ENCODE results near the gene ARNT2.
"Not testable (repeated sequence)": the region's sequence is repeated elsewhere in the genome, so short reads cannot be mapped to it uniquely, and the experiment has no call there.

The ARNT2 gene

DNA sequence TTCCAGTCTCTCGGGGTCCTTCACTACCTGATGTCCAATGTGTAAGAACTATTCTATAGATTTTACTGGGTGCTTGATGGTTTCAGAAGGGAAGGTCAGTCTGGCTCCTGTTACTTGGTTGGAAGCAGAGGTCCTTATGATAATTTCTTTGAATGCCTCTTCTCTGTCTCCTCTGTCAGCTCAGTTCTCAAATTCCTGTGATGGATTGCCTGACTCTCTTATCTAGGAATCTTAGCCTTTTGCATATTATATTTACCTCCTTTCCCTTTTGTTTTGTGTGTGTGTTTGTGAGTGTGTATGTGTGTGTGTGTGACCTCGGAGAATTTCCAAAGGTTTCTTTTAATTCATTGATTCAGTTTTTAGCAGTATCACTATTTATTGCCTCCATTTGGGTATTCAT lies 88.2 kb downstream of the ARNT2 start:
- no peak for DNase-seq

DNA sequence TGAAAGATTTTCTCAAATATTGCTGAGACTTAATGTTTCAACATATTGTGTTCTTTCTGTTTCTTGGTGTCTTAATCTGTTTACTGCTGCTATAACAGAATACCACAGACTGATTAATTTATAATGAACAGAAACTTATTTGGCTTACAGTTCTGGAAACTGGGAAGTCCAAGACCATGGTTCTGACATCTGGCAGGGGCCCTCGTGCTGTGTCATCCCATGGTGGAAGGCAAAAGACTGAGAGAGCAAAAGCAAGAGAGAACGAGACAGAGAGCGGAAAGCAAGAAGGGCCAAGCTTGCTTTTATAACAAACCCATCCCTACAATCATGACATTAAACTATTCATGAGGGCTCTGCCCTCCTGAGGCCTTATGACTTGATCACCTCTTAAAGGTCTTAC lies 88.7 kb downstream of the ARNT2 start:
- no peak for DNase-seq

GRCh38 chr15:80494351-80494751 lies 90.2 kb downstream of the ARNT2 start:
- DNase-seq, result no peak

GRCh38 chr15:80494756-80495155 lies 90.6 kb downstream of the ARNT2 start:
- no peak for DNase-seq

DNA sequence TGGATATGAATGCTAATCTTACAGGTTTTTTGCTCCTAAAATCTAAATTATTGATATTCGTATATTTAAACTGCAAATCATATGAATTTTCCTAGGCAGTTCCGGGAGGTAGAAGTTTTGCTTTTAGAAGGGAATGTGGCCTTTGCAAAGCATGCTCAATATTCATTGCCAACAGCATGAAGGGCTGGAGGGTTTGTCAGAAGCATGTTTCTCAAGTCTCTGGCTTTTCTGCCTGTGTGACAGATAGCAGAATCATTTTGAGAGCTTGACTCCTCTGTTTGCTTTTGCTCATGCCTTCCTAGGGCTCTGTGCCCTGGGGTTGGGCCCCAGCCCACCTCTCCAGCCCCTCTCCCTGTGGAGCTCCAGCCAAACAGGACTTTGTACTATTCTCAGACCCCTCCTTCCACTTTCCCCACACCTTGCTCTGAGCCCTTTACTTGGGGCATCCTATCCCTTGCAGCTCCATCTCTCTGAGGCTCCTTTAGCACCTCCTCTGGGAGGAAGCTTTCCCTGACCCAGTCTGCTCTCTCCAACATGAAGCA lies 91.3 kb downstream of the ARNT2 start:
- no peak for DNase-seq

- DNase-seq, result no peak
These were observed 91.9 kb downstream of the ARNT2 start for GRCh38 chr15:80496096-80496495.

GRCh38 chr15:80497221-80497620 lies 93.0 kb downstream of the ARNT2 start:
- DNase-seq, result no peak

DNA sequence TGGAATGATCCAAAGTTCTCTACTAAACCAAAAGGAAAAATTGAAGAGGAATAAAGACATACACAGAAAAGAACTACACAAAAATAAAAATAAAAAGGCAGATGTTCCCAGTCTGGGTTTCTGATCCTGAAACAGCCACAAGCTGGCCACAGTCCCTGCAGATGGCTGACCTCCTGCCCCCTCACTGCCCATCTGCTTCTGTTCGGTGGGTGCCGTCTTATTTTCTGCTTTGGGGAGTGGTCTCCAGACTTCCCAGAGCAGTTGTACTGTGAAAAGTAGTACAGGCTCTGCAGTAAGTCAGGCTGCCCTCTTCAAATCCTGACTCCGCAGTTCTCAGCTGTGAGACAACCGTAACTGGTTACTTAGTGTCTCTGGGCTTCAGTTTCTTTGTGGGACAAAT lies 94.5 kb downstream of the ARNT2 start:
- no peak for DNase-seq

DNA sequence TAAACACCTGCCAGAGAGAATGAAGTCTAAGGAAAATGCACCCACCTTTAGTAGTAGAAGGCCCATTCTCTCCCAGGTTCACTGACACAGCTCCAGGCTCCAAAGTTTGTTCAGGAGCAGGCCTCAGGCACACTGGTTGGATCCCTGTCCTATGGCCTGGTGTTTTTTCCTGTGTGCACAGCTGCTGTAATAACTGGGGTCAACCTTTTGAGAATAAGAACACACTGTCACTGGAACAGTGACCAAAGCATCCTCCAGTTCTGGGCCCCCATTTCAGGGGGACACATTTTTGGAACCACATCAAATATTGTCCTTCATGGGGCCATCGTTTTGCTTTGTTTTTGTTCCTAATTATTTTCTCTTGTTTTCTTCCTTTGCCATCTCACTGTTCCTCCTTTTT lies 95.8 kb downstream of the ARNT2 start:
- DNase-seq, result no peak

GRCh38 chr15:80501476-80501875 lies 97.3 kb downstream of the ARNT2 start:
- DNase-seq, result no peak

DNA sequence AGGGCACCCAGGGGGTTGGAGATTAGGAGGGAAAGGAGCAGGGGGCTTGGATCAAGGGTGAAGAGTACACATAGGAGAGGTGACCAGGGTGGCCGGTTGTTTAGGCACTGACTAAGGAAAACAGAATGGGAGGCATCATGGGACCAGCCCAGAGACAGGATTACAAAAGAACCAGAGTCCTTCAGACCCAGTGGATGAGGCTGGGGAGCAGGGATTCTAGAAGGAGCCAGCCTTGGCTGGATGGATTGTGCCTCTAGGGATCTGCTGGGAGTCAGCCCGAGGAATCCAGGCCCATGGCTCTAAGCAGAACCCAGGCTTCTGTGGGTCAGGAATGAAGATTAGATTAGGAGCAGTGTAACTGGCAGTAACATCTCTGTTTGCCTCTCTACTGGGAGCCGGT lies 98.6 kb downstream of the ARNT2 start:
- no peak for DNase-seq

- no peak for DNase-seq
These were observed 99.3 kb downstream of the ARNT2 start for GRCh38 chr15:80503319-80503952.

DNA sequence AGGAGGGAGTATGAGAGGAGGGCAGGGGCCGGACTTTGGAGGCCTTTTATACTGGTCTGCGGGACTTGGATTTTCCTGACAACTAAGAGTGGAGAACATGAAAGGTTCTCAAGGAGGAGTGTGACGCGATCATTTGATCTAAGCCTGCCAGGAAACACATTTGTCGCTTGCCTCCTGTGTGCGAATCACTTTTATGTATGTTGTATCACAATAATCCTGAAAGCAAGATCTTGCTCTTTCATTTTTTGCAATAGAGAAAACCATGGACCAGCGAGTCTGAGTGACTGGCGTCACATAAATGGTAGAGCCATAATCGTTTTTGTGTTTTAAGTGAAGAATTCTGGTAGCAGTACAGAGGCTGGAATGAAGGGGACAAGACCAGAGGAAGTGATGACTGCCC lies 100.7 kb downstream of the ARNT2 start:
- DNase-seq, result no peak

GRCh38 chr15:80506286-80506893 lies 102.2 kb downstream of the ARNT2 start:
- no peak for DNase-seq

DNA sequence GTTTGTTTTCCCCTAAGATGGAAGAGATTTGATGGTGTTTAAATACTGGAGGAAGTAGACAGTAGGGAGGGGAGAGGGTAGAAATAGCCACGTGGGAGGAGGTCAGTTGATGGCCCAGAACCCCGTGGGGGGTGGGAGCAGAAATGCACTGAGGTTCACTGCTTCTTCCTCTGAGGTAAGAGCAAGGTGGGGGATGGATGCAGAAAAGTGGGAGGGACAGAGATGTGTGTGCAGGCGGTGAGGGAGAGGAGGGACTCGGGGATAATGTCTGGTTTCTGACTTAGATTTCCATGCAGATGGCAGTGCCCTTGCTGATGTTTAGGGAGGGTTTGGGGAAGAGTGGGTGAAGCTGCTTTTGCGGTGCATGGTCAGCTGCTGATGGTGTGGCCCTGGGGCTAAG lies 102.9 kb downstream of the ARNT2 start:
- DNase-seq, result no peak

GRCh38 chr15:80507638-80508316 lies 103.6 kb downstream of the ARNT2 start:
- no peak for DNase-seq

DNA sequence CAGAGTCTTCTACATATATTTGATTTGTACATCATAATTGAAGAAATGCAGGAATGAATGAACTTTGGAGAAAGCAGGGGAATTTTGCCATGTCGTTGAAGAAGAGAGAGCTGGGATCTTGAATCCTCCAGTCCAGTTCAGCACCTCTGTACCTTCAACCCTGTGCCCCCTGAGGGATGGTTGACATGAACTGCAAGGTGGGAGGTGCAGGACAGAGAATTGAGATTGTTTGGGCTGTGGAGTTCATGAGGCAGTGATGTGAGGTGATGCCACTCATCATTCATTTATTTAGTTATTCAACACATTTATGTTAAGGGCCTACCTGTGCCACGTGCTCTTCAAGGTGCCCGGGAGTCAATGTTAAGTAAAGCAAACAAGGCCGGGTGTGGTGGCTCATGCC lies 104.6 kb downstream of the ARNT2 start:
- no peak for DNase-seq

- no peak for DNase-seq
These were observed 105.6 kb downstream of the ARNT2 start for GRCh38 chr15:80509800-80510199.

GRCh38 chr15:80510985-80511384 lies 106.8 kb downstream of the ARNT2 start:
- DNase-seq, result not testable (repeated sequence)

- DNase-seq, result no peak
These were observed 108.8 kb downstream of the ARNT2 start for GRCh38 chr15:80512726-80513660.

- DNase-seq, result no peak
These were observed 110.0 kb downstream of the ARNT2 start for GRCh38 chr15:80514071-80514780.

DNA sequence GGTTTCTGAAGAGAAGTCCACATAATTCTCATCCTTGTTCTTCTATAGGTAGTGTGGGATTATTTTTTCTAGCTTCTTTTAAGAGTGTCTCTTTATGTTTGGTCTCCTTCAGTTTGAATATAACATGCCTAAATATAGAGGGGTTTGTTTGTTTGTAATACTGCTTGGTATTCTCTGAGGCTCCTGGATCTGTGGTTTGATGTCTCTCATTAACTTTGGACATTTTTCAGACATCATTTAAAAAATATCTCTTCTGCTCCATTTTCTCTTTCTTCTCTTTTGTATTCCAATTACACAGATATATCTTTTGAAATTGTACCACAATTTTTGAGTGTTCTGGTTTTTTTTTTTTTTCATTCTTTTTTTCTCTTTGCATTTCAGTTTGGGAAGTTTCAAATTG lies 113.1 kb downstream of the ARNT2 start:
- no peak for DNase-seq

Measured in T-helper 1 cell (primary cell).